Smooth muscle cell (in vitro differentiated cells): ENCODE data around the gene CNTN4. TPM values are rescaled to one million over a fixed set of nuclear protein-coding genes. Genes with fewer than 3 reads are reported as not detected.
"Not testable (repeated sequence)": the region's sequence is repeated elsewhere in the genome, so short reads cannot be mapped to it uniquely, and the experiment has no call there.

Source experiments
- DNase-seq: peaks from one replicate; lab custom pipeline; 2025; ENCODE audit not compliant: unreplicated experiment; lab: John Stamatoyannopoulos, UW
- H2AFZ ChIP-seq: fragments of 200-600 bp; sonication (generic); 2 replicates; pipeline ENCODE4 v1.6.0; 2016; ENCODE audit warnings: antibody characterized with exemption, low read depth, mild to moderate bottlenecking
- H3F3A ChIP-seq: fragments of 200-600 bp; sonication (generic); 2 replicates; pipeline ENCODE4 v1.6.0; 2017; ENCODE audit warnings: antibody characterized with exemption, low read depth
- H3K27ac ChIP-seq: fragments of 200-600 bp; sonication (generic); 2 replicates; pipeline ENCODE4 v1.5.1; 2016; ENCODE audit warnings: low read depth, mild to moderate bottlenecking
- H3K27me3 ChIP-seq: fragments of 200-600 bp; sonication (generic); 2 replicates; pipeline ENCODE4 v1.6.1; 2016; ENCODE audit warnings: low read depth, mild to moderate bottlenecking
- H3K36me3 ChIP-seq: fragments of 200-600 bp; sonication (generic); 2 replicates; pipeline ENCODE4 v1.5.1; 2016; ENCODE audit warnings: low read depth
- H3K4me1 ChIP-seq: fragments of 200-600 bp; sonication (generic); 2 replicates; pipeline ENCODE4 v1.5.1; 2016; ENCODE audit warnings: low read depth
- H3K4me2 ChIP-seq: fragments of 200-600 bp; sonication (generic); 2 replicates; pipeline ENCODE4 v1.6.0; 2016; ENCODE audit warnings: mild to moderate bottlenecking
- H3K4me3 ChIP-seq: fragments of 200-600 bp; sonication (generic); 2 replicates; pipeline ENCODE4 v1.5.1; 2016; ENCODE audit warnings: mild to moderate bottlenecking
- H3K79me2 ChIP-seq: fragments of 200-600 bp; sonication (generic); 2 replicates; pipeline ENCODE4 v1.6.0; 2016; ENCODE audit warnings: low read depth, mild to moderate bottlenecking
- H3K9ac ChIP-seq: fragments of 200-600 bp; sonication (generic); 2 replicates; pipeline ENCODE4 v1.6.0; 2016; ENCODE audit warnings: low read depth
- H3K9me3 ChIP-seq: fragments of 200-600 bp; sonication (generic); replicated peaks from 2 replicates; pipeline ENCODE4 v1.5.1; 2016; ENCODE audit warnings: low read depth
- H4K20me1 ChIP-seq: fragments of 200-600 bp; sonication (generic); 2 replicates; pipeline ENCODE4 v1.6.0; 2016; ENCODE audit warnings: low read depth
- CTCF ChIP-seq: fragments of 200-600 bp; sonication (generic); IDR thresholded peaks from 2 replicates; pipeline ENCODE4 v1.5.1; 2017; ENCODE audit warnings: borderline replicate concordance, mild to moderate bottlenecking, antibody characterized with exemption; ENCODE audit not compliant: insufficient read depth, poor library complexity, severe bottlenecking
- WGBS: methylation state at CpG from one replicate; pipeline ENCODE4 v1.1.7; 2016; ENCODE audit warnings: low lambda C conversion rate; 5-methylcytosine and 5-hydroxymethylcytosine counted together
- polyA plus RNA-seq: library from polyadenylated mRNA; unstranded; fragments of >200 nt; fragmentation: Nextera tagmentation; extraction: Ambion mirVana; gene quantifications from 2 replicates; pipeline ENCODE4 v1.2.1, GENCODE V29; 2016
- total RNA-seq: library from RNA; depleted of rRNA; stranded (reverse); fragments of >200 nt; gene quantifications from 2 replicates; pipeline ENCODE4 v1.2.3, GENCODE V29; 2014

The CNTN4 gene
- total and polyA plus RNA-seq, 2 experiments from 2014 or later, result 12.1 to 15.8 TPM

DNA sequence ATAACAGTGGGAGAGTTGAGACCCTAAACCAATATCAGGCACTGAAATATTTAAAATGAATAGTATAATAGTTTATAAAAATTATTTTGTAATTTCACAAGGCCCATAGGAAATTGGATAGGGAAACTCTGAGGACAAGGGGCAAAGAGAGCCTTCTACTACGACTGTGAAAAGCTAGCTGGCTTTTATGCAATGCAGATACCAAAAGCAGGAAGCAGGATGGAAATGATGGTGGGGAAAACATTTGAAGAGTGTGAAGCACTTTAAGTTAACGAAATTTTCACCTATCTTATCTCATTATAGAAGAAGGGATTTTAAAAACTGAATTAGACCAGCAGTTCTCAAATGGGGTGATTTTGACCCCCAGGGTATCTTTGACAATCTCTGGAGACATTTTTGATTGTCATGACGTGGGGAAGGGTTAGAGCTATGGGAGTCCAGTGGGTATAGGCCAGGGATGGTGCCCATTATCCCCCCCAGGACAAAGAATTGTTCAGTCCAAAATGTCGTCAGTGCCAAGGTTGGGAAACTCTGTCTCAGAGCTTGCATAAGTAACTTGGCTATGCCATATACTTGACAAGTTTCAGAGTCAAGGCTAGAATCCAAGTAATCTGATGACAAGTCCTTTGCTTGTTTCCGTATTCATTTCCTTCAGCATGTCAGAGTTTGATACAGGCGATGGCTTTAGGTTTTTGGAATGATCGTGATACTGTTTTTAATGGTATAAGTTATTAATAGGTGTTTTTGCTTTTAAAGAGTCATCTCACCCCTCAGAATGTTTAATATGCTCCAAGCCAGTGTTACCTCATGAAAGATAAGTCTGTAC lies 885.6 kb downstream of the CNTN4 start:
- no peaks in the 10 kb centered on the region for H3K9me3 ChIP-seq
- WGBS, result 84% methylated on average over 7 of the region's 7 CpGs

GRCh38 chr3:2984831-2985220 lies 886.2 kb downstream of the CNTN4 start:
- Histone ChIP-seq H3K36me3 (no peaks in the 10 kb centered on the region), H3F3A (no peaks in the 10 kb centered on the region), H3K9me3 (no peaks in the 10 kb centered on the region), H2AFZ (no peak overlapping the region), H4K20me1 (no peaks in the 10 kb centered on the region), H3K27me3 (no peaks in the 10 kb centered on the region), H3K4me1 (no peaks in the 10 kb centered on the region), H3K27ac (no peak overlapping the region), H3K4me3 (no peak overlapping the region), H3K9ac (no peak overlapping the region), H3K4me2 (no peak overlapping the region), H3K79me2 (no peaks in the 10 kb centered on the region)
- TF ChIP-seq CTCF, result no peak
- WGBS, result 93% methylated on average over 2 of the region's 2 CpGs
- no peak for DNase-seq

More for the DNA sequence above, 885.6 kb downstream of the CNTN4 start:
- H3K27me3 ChIP-seq, result no peaks in the 10 kb centered on the region
- no peak overlapping the region for H3K4me2 ChIP-seq
- no peaks in the 10 kb centered on the region for H3K4me1 ChIP-seq
- H3K79me2 ChIP-seq, result no peaks in the 10 kb centered on the region
- no peaks in the 10 kb centered on the region for H3K36me3 ChIP-seq
- no peak overlapping the region for H3K27ac ChIP-seq
- no peak overlapping the region for H2AFZ ChIP-seq
- no peaks in the 10 kb centered on the region for H3F3A ChIP-seq
- no peak for DNase-seq
- H3K9ac ChIP-seq, result no peak overlapping the region
- TF ChIP-seq CTCF, result no peak
- no peaks in the 10 kb centered on the region for H4K20me1 ChIP-seq
- no peak overlapping the region for H3K4me3 ChIP-seq

- Histone ChIP-seq H3K9ac (no peak overlapping the region), H2AFZ (no peak overlapping the region), H3K4me1 (no peaks in the 10 kb centered on the region), H3F3A (no peaks in the 10 kb centered on the region), H3K79me2 (no peaks in the 10 kb centered on the region), H3K27me3 (no peaks in the 10 kb centered on the region), H3K36me3 (no peaks in the 10 kb centered on the region), H3K27ac (no peak overlapping the region), H3K4me3 (no peak overlapping the region), H4K20me1 (no peaks in the 10 kb centered on the region), H3K9me3 (no peaks in the 10 kb centered on the region), H3K4me2 (no peak overlapping the region)
- TF ChIP-seq CTCF, result no peak
- WGBS, result 88% methylated on average over 5 of the region's 5 CpGs
- no peak for DNase-seq
Observed at GRCh38 chr3:2985479-2985878, 886.8 kb downstream of the CNTN4 start.

DNA sequence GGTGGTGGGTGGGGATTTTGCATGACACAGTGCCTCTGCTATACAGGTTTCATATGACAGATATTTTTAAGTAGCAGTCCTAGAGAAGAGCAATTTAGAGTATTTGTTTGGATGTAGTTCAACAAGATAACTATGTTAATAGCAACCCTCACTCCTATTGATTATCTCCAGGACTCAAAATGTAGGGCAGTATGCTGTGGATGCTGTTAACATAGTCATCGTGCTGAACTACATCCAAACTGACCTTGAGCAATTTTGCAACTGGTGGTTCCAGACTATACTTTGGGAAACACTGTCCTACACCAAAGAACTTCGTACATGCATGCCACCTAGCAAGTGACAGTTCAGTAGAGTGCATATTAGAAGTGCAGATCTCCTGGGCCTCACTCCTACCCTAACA lies 893.9 kb downstream of the CNTN4 start:
- 89% methylated on average over 2 of the region's 2 CpGs for WGBS
- no peak for TF ChIP-seq CTCF
- H4K20me1 ChIP-seq, result no peaks in the 10 kb centered on the region

DNA sequence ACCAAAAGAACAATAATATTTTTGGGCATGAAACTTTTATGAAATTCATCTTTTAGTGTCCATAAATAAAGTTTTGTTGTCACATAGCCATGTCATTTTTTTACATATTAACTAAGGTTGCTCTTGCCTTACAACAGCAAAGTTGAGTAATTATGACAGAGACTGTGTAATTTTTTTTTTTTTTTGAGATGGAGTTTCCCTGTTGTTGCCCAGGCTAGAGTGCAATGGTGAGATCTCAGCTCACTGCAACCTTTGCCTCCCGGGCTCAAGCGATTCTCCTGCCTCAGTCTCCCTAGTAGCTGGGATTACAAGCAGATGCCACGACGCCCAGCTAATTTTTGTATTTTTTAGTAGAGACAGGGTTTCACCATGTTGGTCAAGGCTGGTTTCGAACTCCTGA lies 894.5 kb downstream of the CNTN4 start:
- 93% methylated on average over 5 of the region's 5 CpGs for WGBS

More for the DNA sequence above, 893.9 kb downstream of the CNTN4 start:
- Histone ChIP-seq H3F3A (no peaks in the 10 kb centered on the region), H3K9ac (no peak overlapping the region), H3K36me3 (no peaks in the 10 kb centered on the region), H3K9me3 (no peaks in the 10 kb centered on the region), H2AFZ (no peak overlapping the region), H3K79me2 (no peaks in the 10 kb centered on the region), H3K27ac (no peak overlapping the region), H3K27me3 (no peaks in the 10 kb centered on the region), H3K4me3 (no peak overlapping the region), H3K4me1 (no peaks in the 10 kb centered on the region), H3K4me2 (no peak overlapping the region)
- no peak for DNase-seq

More for the DNA sequence above, 894.5 kb downstream of the CNTN4 start:
- not testable (repeated sequence) for H3K36me3 ChIP-seq, H4K20me1 ChIP-seq, H3K27ac ChIP-seq, H3K4me2 ChIP-seq, H2AFZ ChIP-seq, DNase-seq, H3K9me3 ChIP-seq, H3K4me3 ChIP-seq, H3K79me2 ChIP-seq, H3K27me3 ChIP-seq, H3K9ac ChIP-seq, H3K4me1 ChIP-seq, H3F3A ChIP-seq
